HG03064 (cell line): Measurements from ENCODE around the gene MSMP.

Source experiments
- ATAC-seq: cut with Tn5 transposase; IDR thresholded peaks from one replicate; pipeline ENCODE4 v1.9.1; 2021; ENCODE audit warnings: low read depth; ENCODE audit not compliant: unreplicated experiment

Gene MSMP

GRCh38 chr9:35754264-35754663, at the start of gene MSMP:
Gene MSMP (minus strand): TSS chr9:35754276. CDS start chr9:35754129, 147 bp downstream.
- ATAC-seq = no peak

- ATAC-seq = no peak
Measured at GRCh38 chr9:35801328-35802128, 47.5 kb upstream of the MSMP start.

- ATAC-seq = no peak
Measured at GRCh38 chr9:35800530-35800929, 46.5 kb upstream of the MSMP start.

GRCh38 chr9:35798658-35799374, 44.7 kb upstream of the MSMP start:
- ATAC-seq = no peak

- ATAC-seq = no peak
Measured at GRCh38 chr9:35797311-35798109, 43.4 kb upstream of the MSMP start.

- no peak for ATAC-seq
Measured at GRCh38 chr9:35795695-35796094, 41.6 kb upstream of the MSMP start.

- ATAC-seq = no peak
Measured at GRCh38 chr9:35793461-35793860, 39.4 kb upstream of the MSMP start.

- ATAC-seq = no peak
Measured at GRCh38 chr9:35792826-35793225, 38.8 kb upstream of the MSMP start.

GRCh38 chr9:35792024-35792813, 38.1 kb upstream of the MSMP start:
- no peak for ATAC-seq

GRCh38 chr9:35791297-35791921, 37.3 kb upstream of the MSMP start, which contains the start of gene NPR2:
Gene NPR2 (plus strand): TSS chr9:35791591. CDS start chr9:35792409, 818 bp downstream.
- ATAC-seq = no peak

GRCh38 chr9:35790385-35791296, 36.6 kb upstream of the MSMP start:
- no peak for ATAC-seq

- ATAC-seq = no peak
Measured at GRCh38 chr9:35790025-35790384, 35.9 kb upstream of the MSMP start.

GRCh38 chr9:35789541-35789940, 35.5 kb upstream of the MSMP start:
- ATAC-seq = no peak

GRCh38 chr9:35783418-35783817, 29.3 kb upstream of the MSMP start:
- no peak for ATAC-seq

- no peak for ATAC-seq
Measured at GRCh38 chr9:35781066-35781465, 27.0 kb upstream of the MSMP start.

- ATAC-seq = no peak
Measured at GRCh38 chr9:35778496-35778895, 24.4 kb upstream of the MSMP start.

- ATAC-seq = no peak
Measured at GRCh38 chr9:35776018-35776417, 21.9 kb upstream of the MSMP start.

- no peak for ATAC-seq
Measured at GRCh38 chr9:35774907-35775635, 21.0 kb upstream of the MSMP start.
